MM.1S (cell line): Measurements from ENCODE around the gene CHST15.

Experiments
- EZH2 ChIP-seq: fragments of 300-600 bp; sonication (generic); optimal IDR thresholded peaks from 2 replicates; pipeline ENCODE3; 2017; ENCODE audit warnings: low read depth, mild to moderate bottlenecking, antibody characterized with exemption, low read length, mixed read lengths
- TF ChIP-seq, protein P1 (sequence below): fragments of 300-600 bp; sonication (generic); IDR thresholded peaks from 2 replicates; pipeline ENCODE4 v1.5.1; 2016; ENCODE audit warnings: antibody characterized with exemption, low read length, mixed read lengths

DNA sequence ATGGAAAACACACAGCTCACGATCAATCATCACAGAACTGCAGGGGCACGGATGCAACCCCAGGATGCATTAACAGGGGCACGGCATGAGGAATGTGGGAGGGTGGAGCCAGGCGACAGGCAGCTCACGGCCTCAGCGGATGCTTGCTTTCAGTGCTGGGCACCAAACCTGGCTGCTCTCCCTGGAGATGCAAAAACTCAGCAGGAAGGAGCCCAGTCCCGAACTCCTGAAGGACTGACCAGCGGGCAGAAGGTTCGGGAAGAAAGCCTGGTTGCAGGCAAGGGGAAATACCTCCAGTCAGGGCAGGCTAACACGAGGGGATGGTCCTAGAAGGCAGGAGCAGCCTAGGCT lies 66.8 kb downstream of the CHST15 start:
- TF ChIP-seq, protein P1, sequence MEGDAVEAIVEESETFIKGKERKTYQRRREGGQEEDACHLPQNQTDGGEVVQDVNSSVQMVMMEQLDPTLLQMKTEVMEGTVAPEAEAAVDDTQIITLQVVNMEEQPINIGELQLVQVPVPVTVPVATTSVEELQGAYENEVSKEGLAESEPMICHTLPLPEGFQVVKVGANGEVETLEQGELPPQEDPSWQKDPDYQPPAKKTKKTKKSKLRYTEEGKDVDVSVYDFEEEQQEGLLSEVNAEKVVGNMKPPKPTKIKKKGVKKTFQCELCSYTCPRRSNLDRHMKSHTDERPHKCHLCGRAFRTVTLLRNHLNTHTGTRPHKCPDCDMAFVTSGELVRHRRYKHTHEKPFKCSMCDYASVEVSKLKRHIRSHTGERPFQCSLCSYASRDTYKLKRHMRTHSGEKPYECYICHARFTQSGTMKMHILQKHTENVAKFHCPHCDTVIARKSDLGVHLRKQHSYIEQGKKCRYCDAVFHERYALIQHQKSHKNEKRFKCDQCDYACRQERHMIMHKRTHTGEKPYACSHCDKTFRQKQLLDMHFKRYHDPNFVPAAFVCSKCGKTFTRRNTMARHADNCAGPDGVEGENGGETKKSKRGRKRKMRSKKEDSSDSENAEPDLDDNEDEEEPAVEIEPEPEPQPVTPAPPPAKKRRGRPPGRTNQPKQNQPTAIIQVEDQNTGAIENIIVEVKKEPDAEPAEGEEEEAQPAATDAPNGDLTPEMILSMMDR = no peak
- no peak for TF ChIP-seq EZH2
